ENCODE results near the gene ERGIC2.
A peak's percentile ranks its signal among the peaks of the same experiment; 100 is the strongest.

The ERGIC2 gene

GRCh38 chr12:29334937-29335336, 46.0 kb downstream of the ERGIC2 start:
- Histone ChIP-seq H3K4me3 (ENCODE audit: insufficient read length, low read depth) (no peak overlapping the region), H3K4me1 (ENCODE audit: insufficient read depth, insufficient read length) (no peaks in the 10 kb centered on the region), H3K27me3 (ENCODE audit: insufficient read depth, insufficient read length) (no peaks in the 10 kb centered on the region), H3K36me3 (ENCODE audit: insufficient read depth, insufficient read length, low read length) (peaks cover 17% of the 10 kb centered on the region), H3K9me3 (ENCODE audit: insufficient read depth, low read length) (no peaks in the 10 kb centered on the region), H3K9ac (ENCODE audit: insufficient read length, low read depth) (no peak overlapping the region)
- TF ChIP-seq ZNF274 (IDR thresholded peaks at IDR 0.05; ENCODE audit: low read depth, low read length) (no peak), YY1 (IDR thresholded peaks at IDR 0.05; ENCODE audit: insufficient read depth, insufficient read length) (no peak), SUZ12 (IDR thresholded peaks at IDR 0.05; ENCODE audit: extremely low read depth, insufficient read depth, insufficient read length) (no peak)
- DNase-seq (ENCODE audit: low read depth, low spot score): no peak

DNA sequence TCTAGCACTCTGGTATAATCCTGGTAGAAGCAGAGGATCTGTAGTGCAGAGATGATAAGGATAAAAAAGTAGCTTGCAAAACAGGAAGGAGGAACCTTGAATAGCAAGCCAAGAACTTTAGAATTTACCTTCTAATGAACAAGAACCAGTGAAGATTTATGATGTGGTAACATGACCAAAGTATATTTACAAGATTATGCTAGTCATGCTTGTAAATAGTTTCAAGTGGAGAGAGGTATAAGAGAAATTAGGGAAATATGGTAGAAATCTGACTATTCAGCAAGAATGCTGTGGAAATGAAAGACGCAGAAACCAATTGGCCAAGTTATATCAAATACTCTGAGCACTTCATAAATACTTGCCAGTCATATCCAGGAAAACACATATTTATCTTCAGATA, 47.8 kb downstream of the ERGIC2 start:
- H3K4me1 ChIP-seq (ENCODE audit: insufficient read depth, insufficient read length): no peaks in the 10 kb centered on the region
- H3K9ac ChIP-seq (ENCODE audit: insufficient read length, low read depth): no peak overlapping the region
- no peak for DNase-seq (ENCODE audit: low read depth, low spot score)
- peaks cover 1% of the 10 kb centered on the region for H3K36me3 ChIP-seq (ENCODE audit: insufficient read depth, insufficient read length, low read length)
- no peaks in the 10 kb centered on the region for H3K9me3 ChIP-seq (ENCODE audit: insufficient read depth, low read length)
- no peak overlapping the region for H3K4me3 ChIP-seq (ENCODE audit: insufficient read length, low read depth)
- H3K27me3 ChIP-seq (ENCODE audit: insufficient read depth, insufficient read length): no peaks in the 10 kb centered on the region
- TF ChIP-seq YY1 (IDR thresholded peaks at IDR 0.05; ENCODE audit: insufficient read depth, insufficient read length) (no peak), ZNF274 (IDR thresholded peaks at IDR 0.05; ENCODE audit: low read depth, low read length) (no peak), SUZ12 (IDR thresholded peaks at IDR 0.05; ENCODE audit: extremely low read depth, insufficient read depth, insufficient read length) (no peak)

GRCh38 chr12:29329411-29329810, 51.6 kb downstream of the ERGIC2 start:
- no peak for DNase-seq (ENCODE audit: low read depth, low spot score)
- TF ChIP-seq YY1 (IDR thresholded peaks at IDR 0.05; ENCODE audit: insufficient read depth, insufficient read length): no peak
- TF ChIP-seq SUZ12 (IDR thresholded peaks at IDR 0.05; ENCODE audit: extremely low read depth, insufficient read depth, insufficient read length): no peak
- TF ChIP-seq ZNF274 (IDR thresholded peaks at IDR 0.05; ENCODE audit: low read depth, low read length): no peak
- Histone ChIP-seq H3K9me3 (ENCODE audit: insufficient read depth, low read length) (no peaks in the 10 kb centered on the region), H3K4me1 (ENCODE audit: insufficient read depth, insufficient read length) (no peaks in the 10 kb centered on the region), H3K36me3 (ENCODE audit: insufficient read depth, insufficient read length, low read length) (no peaks in the 10 kb centered on the region), H3K4me3 (ENCODE audit: insufficient read length, low read depth) (no peak overlapping the region), H3K9ac (ENCODE audit: insufficient read length, low read depth) (no peak overlapping the region), H3K27me3 (ENCODE audit: insufficient read depth, insufficient read length) (no peaks in the 10 kb centered on the region)

DNA sequence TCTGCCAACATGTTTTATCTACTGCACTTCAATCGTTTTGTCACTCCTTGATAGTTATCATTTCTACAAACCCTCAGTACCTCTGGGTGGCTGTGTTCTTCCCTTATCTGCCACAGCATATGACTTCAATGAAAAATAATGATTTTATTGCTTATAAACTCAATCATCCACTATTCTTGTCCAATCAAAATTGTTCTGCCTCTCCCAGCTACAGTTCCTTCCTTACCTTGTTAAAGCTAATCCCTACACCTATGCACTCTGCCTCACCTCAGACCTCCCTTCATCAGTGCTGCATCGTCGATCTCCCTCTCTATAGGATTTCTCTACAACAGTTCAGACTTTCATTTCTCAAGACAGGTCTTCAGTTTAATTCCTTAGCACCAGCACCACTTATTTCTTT, 58.8 kb downstream of the ERGIC2 start:
- H3K9me3 ChIP-seq (ENCODE audit: insufficient read depth, low read length): peaks cover 15% of the 10 kb centered on the region; the same call in 1 of the 2 replicates
- H3K36me3 ChIP-seq (ENCODE audit: insufficient read depth, insufficient read length, low read length): no peaks in the 10 kb centered on the region
- DNase-seq (ENCODE audit: low read depth, low spot score): no peak
- H3K9ac ChIP-seq (ENCODE audit: insufficient read length, low read depth): no peak overlapping the region
- no peak overlapping the region for H3K4me3 ChIP-seq (ENCODE audit: insufficient read length, low read depth)
- H3K27me3 ChIP-seq (ENCODE audit: insufficient read depth, insufficient read length): no peaks in the 10 kb centered on the region
- TF ChIP-seq ZNF274 (IDR thresholded peaks at IDR 0.05; ENCODE audit: low read depth, low read length): no peak
- TF ChIP-seq SUZ12 (IDR thresholded peaks at IDR 0.05; ENCODE audit: extremely low read depth, insufficient read depth, insufficient read length): no peak
- TF ChIP-seq YY1 (IDR thresholded peaks at IDR 0.05; ENCODE audit: insufficient read depth, insufficient read length): no peak
- H3K4me1 ChIP-seq (ENCODE audit: insufficient read depth, insufficient read length): no peaks in the 10 kb centered on the region

DNA sequence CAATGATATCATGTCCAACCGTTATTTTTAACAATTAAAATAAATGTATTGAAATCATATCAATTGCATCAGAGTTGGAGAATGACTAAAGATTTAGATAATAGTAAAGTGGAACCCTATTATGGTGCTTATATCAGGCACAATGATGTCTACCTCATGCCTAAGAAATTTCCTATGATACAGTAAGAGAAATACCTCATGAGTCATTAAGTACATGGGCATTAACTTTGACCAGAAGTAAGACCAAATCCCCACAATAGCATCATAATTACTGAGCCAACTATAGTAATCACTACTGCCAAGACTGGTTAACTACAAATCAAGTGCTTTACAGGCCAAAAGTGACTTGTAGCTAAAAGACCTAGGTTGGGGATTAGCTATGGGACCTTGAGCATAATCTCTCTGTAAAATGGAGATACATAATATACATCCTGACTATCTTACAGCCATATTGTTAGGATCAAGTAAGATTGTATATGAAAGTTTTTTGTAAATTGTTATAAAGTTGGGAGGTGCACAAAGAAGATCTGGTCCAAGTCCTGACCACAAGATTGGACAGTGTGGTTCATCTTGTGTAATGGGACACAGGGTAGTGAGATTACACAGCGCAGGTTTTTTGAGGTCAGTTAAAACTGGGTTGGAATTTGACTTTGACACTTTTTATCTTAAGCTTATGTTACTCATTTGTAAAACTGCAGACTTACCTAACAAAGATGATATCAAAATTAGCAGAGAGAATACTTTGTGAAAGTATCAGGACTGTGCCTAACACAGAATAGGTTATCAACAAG, 60.5 kb downstream of the ERGIC2 start:
- DNase-seq (ENCODE audit: low read depth, low spot score): no peak
- peaks cover 15% of the 10 kb centered on the region; the same call in 1 of the 2 replicates for H3K9me3 ChIP-seq (ENCODE audit: insufficient read depth, low read length)
- H3K9ac ChIP-seq (ENCODE audit: insufficient read length, low read depth): no peak overlapping the region
- H3K36me3 ChIP-seq (ENCODE audit: insufficient read depth, insufficient read length, low read length): no peaks in the 10 kb centered on the region
- no peak overlapping the region for H3K4me3 ChIP-seq (ENCODE audit: insufficient read length, low read depth)
- no peak for TF ChIP-seq ZNF274 (IDR thresholded peaks at IDR 0.05; ENCODE audit: low read depth, low read length)
- no peak for TF ChIP-seq YY1 (IDR thresholded peaks at IDR 0.05; ENCODE audit: insufficient read depth, insufficient read length)
- no peak for TF ChIP-seq SUZ12 (IDR thresholded peaks at IDR 0.05; ENCODE audit: extremely low read depth, insufficient read depth, insufficient read length)
- H3K4me1 ChIP-seq (ENCODE audit: insufficient read depth, insufficient read length): no peaks in the 10 kb centered on the region
- no peaks in the 10 kb centered on the region for H3K27me3 ChIP-seq (ENCODE audit: insufficient read depth, insufficient read length)

DNA sequence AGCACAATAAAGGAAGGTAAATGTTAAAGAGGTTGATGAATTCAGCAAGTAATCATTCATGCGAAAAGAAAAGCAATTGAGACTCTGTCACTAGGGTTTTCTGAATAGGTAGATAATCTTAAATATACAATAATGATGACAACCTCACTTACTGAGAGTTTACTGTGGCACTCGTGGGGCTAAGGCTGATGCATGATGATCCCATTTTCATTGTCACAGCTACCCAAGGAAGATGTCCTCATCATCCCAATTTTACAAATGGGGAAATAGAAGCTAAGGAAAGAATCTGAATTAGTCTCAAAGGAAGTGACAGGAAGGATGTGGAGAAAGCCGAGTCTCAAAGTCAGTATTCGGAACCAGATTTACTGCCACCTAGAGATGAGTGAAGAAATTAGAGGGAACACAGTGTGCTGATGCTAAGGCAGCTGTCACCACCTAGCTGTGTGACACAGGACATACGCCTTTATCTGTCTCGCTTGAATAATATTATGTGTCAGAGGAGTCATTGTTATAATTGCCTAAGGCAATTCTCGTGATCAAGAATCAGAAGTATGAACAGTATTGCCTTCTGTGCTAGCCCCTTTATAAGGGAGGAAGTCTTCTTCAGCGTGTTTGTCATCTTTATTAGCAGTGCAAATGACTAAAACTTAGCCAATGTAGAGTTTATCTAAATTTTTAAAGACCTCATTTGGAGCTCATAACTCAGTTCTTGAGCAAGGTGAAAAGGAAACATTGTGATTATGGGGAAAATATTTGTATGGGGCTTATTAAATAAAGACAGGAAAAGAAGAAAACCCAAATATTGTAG, 63.2 kb downstream of the ERGIC2 start:
- no peaks in the 10 kb centered on the region for H3K36me3 ChIP-seq (ENCODE audit: insufficient read depth, insufficient read length, low read length)
- H3K9ac ChIP-seq (ENCODE audit: insufficient read length, low read depth): no peak overlapping the region
- peak; percentile 85 for DNase-seq (ENCODE audit: low read depth, low spot score)
- peaks cover 8% of the 10 kb centered on the region; the same call in 1 of the 2 replicates for H3K9me3 ChIP-seq (ENCODE audit: insufficient read depth, low read length)
- H3K4me3 ChIP-seq (ENCODE audit: insufficient read length, low read depth): no peak overlapping the region
- no peaks in the 10 kb centered on the region for H3K27me3 ChIP-seq (ENCODE audit: insufficient read depth, insufficient read length)
- TF ChIP-seq YY1 (IDR thresholded peaks at IDR 0.05; ENCODE audit: insufficient read depth, insufficient read length) (no peak), SUZ12 (IDR thresholded peaks at IDR 0.05; ENCODE audit: extremely low read depth, insufficient read depth, insufficient read length) (no peak), ZNF274 (IDR thresholded peaks at IDR 0.05; ENCODE audit: low read depth, low read length) (no peak)
- H3K4me1 ChIP-seq (ENCODE audit: insufficient read depth, insufficient read length): no peaks in the 10 kb centered on the region

DNA sequence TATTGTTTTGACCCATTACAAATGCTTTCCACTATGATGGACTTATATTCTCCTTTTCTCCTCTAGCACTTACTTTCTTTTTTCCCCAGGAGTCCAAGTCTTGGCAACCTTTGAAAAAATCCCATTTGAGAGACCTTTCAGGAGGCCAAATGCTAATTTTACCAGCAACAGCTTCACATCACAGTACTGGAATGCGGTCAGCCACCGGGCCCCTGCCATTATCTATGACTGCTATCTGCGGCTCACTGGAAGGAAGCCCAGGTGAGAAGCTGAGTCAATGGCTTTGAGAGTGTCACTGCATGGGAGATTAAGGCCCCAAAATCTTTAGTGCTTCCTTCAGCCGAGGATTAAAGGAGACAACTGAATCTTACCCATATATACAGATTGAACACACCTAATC, 64.2 kb downstream of the ERGIC2 start:
- H3K27me3 ChIP-seq (ENCODE audit: insufficient read depth, insufficient read length): no peaks in the 10 kb centered on the region
- H3K9me3 ChIP-seq (ENCODE audit: insufficient read depth, low read length): no peaks in the 10 kb centered on the region
- no peak overlapping the region for H3K9ac ChIP-seq (ENCODE audit: insufficient read length, low read depth)
- H3K4me1 ChIP-seq (ENCODE audit: insufficient read depth, insufficient read length): no peaks in the 10 kb centered on the region
- H3K36me3 ChIP-seq (ENCODE audit: insufficient read depth, insufficient read length, low read length): no peaks in the 10 kb centered on the region
- TF ChIP-seq ZNF274 (IDR thresholded peaks at IDR 0.05; ENCODE audit: low read depth, low read length): no peak
- peak; percentile 23 for TF ChIP-seq YY1 (IDR thresholded peaks at IDR 0.05; ENCODE audit: insufficient read depth, insufficient read length)
- peak; percentile 83 for DNase-seq (ENCODE audit: low read depth, low spot score)
- no peak overlapping the region for H3K4me3 ChIP-seq (ENCODE audit: insufficient read length, low read depth)

Data from NT2/D1 (cell line).